GM20431 (cell line): ENCODE results near the gene MAP6D1.

Experiments
- in situ Hi-C: fragments of 300-500 bp; cut with MseI, MboI; formaldehyde crosslinking; loops from one replicate; pipeline ENCODE4 v1.15.0; 2020; ENCODE audit warnings: low sequenced_read_pairs; ENCODE audit not compliant: unreplicated experiment

MAP6D1 gene

DNA sequence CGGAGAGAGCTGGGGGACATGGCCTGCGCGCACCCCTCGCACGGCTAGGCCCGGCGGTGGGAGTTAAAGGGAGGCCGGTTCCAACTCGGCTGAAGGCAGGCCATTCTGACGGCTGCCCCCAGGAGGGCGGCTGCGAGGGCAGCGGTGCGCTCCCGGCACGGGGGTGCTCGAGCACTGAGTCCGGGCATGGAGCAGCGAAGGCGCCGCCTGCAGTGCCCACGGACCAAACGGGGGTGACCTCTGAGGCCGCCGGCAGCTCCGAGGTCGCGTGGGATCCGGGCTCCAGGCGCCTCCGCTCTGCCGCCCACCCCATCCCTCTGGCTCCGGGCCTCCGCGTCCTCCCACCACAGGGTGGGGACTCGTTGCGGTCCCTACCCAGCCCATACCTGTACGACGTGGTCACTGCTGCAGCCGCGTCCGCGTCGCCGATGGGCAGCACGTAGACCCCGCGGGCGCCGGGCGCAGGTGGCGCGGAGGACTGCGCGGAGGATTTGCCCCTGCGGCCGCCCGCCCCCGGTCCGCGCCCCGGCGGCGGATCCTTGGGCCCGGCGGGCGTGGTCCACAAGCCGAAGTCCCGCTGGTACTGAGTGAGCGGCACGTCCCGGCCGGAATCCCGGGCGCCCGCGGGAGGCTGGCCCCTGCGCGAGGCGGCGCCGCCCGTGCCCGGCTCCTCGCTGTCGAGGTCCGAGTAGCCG lies 469 bp downstream of the MAP6D1 start:
- in situ Hi-C loops = no loop called here

DNA sequence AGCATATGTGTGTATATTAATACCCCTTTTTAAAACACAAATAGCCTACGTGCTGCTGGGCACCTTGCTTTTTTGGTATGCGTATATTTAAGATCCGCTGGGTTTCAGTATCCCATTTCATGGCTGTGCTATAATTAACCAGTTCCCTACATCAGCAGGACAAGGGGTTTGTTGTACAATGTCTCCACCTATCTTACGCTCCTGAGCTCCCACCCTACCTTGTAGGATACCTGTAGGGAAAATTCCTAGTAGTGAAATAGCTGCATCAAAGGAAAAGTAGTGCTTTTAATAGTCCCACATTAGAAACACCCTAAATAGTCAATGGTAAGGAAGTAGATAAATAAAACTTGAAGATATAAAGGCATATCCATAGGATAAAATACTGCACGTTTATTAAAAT lies 1.4 kb downstream of the MAP6D1 start:
- in situ Hi-C loops = no loop called here

DNA sequence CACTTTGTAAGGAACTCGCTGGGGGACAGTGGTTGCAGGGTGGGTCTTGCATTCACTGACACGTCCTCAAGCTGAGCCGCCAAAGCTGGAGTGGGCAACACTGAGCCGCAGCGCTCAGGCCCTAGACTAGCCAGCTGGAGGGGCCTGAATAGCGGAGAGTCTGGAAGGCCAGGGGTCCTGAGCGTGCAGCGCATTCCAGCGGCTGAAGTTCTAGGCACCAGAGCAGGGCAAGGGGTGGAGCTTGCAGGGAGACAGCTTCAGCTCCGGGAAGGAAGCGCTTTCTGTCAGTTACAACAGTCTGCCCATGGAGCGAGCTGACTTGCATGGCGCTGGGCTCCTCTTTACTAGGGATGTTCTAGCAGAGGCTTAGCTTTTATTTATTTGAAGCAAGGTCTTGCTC lies 2.7 kb downstream of the MAP6D1 start:
- in situ Hi-C loops = no loop called here

DNA sequence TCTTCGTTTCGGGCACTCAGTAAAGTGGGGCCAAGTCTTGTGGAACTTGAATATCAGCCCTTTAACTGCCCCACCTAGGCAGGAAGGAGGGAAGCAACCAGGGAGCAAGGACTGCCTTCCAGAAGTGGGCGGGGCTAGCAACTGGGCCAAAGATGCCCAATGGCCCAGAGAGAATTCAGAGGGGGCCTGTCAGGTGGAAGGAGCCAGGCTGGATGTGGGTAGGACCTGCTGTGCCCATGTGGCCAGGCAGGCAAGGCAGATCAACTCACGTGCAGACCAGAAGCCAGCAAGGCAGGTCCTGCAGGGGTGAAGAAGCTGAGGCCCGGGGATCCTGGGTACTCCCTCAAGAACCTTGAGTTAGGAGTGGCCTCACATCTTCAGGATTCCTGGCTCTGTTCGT lies 5.5 kb downstream of the MAP6D1 start:
- in situ Hi-C loops = no loop called here

DNA sequence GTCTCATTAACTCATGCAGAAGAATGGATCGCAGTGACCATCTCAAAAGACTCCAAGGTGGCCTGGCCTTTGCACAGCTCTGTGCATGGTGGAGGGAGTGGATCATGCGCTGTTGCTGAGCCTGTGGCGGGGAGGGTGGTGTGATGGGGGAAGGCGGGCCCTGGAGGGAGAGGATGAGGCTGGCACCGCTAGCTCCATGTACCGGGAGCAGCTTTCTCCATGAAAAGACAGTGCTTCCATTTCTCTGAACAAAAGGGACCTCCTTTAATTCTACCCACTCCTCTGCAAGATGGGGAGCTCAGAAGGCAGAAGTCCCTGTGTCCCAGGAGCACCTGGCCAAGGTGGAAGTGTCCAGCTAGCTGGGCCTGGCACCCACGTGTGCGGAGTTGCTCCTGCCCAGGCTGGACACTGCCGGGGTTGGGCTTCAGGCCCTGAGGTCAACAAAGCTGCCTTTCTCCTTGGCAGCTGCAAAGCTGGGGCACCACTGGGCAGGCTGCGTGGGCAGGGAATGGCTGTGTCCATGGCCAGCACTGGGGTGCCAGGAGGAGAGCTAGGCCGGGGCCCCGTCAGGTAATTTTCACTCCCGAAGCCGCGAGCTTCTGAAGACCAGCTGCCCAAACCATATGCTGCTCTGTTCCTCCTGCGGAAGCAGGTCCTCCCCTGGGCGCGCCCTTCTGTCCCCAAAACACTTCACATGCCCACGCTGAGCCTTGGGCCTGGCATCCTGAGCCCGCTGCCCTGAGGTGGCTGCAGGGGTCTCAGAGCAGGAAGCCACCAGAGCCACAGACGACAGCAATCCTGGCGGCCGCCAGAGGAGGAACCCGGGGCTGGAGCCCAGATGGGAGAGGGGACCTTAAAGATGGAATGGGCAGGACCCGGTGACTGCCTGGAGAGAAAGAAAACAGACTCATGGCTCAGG lies 6.4 kb downstream of the MAP6D1 start:
- in situ Hi-C loops = no loop called here

DNA sequence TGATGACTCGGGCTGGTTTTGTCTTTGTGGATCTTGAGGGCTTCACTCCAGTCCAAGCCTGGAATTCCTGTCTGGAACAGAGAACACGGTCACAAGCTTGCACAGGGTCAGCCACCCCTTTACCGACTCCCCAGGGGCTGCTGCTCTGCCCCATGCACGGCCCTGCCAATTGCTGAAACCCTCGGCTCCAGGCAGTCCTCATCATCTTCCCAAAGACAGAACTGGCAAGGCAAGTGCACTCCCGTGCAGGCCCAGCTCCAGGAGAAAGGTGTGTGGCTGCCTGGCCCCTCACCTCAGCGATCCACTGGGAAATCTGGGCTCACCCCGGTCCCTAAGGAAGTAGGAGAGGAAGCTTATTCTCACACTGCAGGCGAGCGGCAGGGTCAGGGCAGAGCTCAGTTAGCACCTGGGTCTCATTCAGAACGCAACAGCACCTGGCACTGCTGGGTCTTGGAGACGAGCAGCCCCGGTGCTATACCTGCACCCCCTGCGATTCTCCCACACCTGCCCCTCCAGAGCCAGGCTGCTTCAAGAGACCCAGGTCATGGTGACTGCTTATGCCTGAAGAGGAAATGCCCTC lies 7.2 kb downstream of the MAP6D1 start:
- in situ Hi-C loops = no loop called here

DNA sequence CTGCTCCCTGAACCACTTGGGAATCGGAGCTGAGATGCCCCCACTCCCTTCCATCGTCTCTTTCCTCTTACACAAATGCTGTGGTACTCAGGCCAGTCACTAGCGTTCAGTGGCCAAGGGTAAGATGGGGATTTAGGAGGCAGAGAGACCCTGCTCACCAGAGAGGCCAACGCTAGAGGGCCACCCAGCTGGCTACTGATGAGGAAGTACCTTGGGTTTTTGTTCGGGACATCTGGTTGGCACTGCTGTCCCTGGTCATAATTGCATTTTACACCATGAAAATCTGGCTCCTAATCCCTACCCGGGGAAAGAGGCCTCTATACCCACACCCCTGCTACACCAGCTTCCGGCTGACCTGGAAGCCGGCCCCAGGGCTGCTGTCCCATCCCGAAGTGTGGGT lies 7.7 kb downstream of the MAP6D1 start:
- in situ Hi-C loops = no loop called here

DNA sequence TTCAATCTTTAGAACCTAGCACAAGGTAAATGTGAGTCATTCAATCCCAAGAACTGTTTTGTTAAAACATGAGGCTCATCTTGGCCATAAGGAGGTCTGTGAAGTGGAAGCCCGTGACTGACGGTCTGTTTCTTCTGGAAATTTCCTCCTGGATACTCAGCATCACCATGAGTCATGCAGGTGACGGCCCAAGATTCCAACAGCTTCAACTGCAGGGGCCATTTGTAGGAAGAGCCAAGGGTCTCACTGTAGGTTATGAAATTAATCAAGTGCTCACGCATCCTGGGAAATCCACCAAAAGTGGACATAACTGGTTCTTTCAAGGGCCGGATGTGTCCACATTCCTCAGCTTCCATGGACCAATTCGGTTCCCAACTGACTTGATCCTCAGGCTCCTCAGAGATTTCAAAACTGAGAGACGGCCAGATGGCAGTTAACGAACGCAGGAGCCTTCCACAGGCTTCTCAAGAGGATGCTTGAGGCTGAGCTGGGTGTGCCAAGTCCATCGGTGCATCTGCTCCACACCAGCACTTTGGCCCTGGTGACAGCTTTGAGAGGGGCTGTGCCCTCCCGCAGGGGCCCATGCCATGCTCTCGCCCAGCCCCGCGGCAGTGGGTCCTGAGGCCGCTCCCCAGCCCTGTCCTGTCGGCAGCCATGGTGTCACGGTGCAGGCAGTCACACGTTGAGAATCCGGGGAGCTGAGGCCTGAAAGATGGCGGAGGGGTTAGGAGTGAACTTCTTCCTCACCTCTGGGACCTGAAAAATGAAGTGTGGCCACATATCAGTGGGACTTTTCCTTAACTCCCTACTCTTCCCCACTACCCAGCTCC lies 8.5 kb downstream of the MAP6D1 start:
- in situ Hi-C loops = no loop called here

DNA sequence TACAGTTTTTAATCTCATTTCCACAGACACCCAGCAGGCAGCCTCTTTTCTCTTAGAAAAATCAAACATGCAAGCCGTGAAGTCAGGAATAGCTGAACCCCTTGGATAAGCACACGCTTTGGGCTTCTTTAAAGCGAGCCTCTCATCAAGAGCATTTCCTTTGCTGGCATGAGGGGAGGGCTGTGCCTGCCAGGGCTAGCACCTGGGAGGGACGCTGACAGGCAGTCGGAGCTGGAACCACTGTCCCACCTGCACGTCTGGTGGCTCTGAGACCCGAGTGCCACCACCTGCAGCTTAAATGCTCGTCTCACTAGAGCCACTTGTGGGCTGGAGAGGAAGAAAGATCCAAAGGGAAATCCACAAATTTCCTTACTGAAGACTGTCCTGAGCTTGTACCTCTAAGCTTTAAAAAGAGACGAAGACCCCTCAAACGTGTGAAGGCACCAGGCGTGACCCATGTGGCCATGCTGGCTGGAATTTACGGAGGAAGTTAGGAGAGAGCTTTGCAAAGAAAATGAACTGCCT lies 9.4 kb downstream of the MAP6D1 start:
- in situ Hi-C loops = no loop called here

DNA sequence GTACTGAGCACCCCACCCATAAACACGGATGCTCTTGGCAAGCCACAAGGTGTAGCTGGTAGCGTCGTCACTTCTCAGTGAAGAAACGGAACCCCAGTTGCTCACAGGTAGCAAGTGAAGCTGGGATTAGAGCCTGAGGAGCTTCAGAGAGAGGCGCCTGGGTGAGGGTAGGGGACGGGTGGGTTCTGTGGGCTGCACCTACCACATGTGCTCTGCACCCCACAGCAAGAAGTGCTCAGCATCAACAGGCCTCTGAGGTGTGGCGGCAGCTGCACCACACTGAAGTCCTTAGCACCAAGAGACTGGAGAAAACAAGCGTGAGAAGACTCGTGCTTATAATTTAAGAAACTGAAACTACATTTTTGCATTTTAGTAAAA lies 9.8 kb downstream of the MAP6D1 start:
- in situ Hi-C loops = no loop called here

DNA sequence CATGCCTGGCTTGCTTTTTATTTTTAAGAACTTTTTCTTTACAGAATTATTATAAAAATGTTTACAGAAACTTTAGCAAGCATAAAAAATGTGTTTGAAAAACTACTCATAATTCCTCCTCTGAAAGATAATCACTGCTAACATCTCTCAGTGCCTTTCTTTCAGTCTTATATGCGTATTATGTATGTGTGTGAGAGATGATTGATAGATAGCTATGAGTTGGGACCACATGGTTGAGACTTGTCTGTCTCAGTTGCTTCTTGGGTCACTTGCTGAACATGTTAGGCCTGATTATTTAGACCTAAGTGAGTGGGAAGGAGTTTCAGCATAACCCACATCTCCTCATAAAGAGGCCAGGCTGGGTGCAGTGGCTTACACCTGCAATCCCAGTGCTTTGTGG lies 11.1 kb downstream of the MAP6D1 start:
- in situ Hi-C loops = no loop called here

DNA sequence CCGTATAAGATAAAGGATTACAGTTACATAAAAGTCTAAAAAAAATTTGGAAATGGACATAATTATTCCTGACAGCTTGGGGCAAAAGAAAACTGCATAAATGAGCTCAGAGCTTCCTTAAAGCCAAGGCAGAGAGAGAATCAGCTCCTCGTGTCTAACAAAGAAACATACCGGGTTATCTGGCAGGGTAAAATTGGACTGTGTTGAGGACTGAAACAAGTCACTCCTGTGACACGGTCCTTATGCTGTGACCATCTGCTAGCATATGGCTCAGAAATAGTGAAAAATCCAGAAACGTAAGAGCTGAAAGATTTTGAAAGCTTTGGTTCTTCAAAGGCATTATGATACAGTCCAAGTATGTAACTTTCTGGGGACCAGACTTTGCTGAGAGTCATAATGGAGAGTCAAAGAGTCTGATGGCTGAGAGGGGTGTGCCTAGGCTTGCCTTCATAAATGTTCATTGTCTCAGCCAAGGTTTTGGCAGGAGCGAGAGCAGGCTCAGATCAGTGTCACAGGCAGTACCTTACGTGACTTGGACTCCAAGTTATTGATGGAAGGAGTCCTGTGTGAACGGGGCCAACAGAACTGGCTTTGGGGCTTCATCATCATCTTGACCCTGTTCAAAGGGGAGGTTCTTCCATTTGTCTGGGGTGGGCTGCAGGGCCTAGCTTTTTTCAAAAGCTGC lies 12.5 kb downstream of the MAP6D1 start:
- in situ Hi-C loops = no loop called here

DNA sequence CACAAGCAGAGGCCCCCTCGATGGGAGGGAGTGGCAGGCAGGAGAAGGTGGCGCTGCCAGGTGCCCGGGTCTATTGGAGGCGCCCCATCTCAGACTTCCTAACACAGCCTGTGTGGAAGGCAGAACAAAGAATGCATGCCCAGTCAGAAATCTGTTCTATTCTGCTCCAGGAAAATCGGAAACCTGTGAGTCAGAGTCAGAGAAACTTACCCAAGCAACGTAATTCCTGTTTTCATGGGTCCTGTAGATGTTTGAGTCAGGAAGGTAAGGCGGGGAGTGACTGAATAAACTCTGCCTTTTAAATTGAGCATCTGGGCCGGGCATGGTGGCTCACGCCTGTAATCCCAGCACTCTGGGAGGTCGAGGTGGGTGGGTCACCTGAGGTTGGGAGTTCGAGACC lies 13.7 kb downstream of the MAP6D1 start:
- in situ Hi-C loops = no loop called here

DNA sequence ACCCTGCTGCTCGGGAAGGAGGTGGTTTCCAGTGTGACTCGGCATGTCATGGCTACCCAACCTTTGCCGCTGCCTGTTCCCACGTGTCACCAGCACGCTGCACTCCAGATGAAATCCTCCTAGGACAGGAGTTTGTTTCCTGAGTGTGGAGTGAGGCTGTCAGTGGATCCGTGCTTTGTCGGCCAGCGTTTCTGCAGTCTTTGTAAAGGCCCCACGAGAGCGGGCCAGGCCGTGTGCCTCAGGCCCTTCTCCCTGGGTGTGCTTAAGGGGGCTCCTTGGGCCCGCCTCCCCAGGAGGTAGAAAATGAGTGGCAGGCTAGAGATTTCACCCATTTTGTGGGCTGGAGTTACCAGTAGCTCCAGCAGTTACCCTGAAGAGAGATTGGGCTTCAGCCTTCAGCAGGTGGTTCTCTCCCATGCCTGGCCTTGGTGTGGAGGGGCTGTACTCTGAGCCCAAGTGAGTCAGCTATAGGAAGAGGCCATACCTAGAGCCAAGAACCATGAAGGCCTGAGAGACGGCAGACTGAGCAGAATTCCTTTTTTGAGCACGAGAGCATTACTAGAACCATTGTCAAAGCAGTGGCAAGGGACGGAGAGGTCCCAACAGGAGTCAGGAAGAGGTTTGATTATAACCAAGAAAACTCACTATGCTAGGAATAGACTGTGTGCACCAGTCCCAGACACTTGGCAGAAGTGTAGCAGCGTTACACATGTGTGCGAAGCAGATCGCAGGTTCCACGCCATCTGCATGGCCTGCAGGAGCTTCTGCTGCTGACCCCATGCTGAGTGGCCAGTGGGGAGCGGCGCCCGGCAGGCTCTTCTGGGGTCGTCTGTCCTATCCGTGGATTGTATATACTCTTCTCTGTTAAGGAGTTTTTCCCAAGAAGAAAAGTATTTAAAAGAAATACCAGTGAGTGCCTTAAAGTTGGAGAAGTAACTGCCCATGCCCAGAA lies 14.5 kb downstream of the MAP6D1 start:
- in situ Hi-C loops = no loop called here

DNA sequence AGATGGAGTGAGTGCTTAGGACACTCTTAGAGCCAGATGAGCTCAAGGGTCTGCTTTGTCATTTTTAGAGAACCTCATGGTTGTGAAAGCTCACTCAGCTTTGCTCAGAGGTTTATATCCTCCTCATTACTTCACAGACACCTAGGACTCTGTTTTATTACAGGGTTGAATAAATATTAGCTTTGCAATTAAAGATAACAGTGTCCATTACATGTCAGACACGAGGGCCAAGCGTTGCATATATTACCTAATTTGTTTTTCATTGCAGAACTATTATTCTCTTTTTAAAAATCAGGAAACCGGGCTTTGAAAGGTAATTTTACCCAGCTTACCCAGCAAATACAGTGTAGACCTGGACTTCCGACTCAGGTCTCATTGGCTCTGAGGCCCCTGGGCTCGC lies 16.1 kb downstream of the MAP6D1 start:
- in situ Hi-C loops = no loop called here

DNA sequence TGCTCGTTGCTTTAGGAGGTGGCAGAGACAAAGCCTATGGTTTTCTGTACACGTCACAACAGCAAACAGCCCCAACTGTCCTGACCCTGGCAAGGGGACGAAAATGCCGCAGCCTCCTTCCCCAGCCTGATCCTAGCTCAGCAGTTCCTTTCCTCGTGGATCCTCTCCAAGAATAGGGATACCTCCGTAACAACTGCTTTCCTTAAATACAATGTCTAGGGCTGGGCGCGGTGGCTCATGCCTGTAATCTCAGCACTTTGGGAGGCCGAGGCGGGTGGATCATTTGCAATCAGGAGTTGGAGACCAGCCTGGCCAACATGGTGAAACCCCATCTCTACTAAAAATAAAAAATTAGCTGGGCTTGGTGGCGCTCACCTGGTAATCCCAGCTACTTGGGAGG lies 17.0 kb downstream of the MAP6D1 start:
- in situ Hi-C loops = no loop called here

DNA sequence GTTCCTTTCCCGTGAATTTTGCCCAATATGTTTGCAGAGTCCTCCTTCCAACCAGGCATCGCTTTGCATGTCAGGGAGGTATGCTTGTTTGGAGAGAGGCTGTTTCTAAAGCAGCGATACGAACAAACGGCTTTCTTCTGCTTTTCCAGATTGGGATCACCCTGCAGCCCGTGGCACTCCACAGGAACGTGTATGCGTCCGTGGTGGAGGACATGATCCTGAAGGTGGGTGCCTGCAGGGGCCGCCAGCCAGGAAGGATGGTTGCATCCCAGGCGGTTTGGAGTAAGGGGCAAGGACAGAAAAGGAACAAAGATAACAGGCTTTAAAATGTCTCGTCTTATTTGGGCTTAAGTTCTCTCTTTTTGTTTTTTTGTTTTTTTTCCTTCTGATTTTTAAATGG lies 17.5 kb downstream of the MAP6D1 start:
- in situ Hi-C loops = no loop called here

DNA sequence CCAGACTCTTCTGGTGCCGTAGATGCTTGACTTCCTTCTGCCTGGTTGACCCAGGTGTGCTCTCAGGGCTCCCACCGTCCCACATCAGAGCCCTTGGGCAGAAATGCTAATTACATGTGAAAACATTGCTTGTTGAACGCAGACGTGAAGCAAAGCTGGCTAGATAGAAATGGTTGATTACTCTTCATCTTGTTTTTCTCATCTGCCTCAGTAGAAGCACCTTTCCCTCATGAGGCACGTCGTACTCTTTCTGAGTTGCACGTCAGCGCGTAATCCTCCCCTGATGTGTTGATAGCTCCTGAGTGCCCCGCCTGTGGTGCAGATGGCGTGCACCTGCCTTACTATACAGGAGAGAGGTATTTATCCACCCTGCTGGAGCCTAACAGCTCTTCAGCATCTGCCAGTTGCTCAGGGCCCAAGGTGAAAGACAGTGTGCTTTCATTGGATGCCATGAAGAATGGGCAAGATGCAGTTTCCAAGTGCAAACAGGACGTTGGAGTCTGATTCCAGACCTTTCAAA lies 18.1 kb downstream of the MAP6D1 start:
- in situ Hi-C loops = no loop called here
